Breast epithelium (tissue), 4 donors: ENCODE data around the gene GPER1. TPM values are rescaled to one million over a fixed set of nuclear protein-coding genes. Genes with fewer than 3 reads are reported as not detected.

Experiments used
- DNase-seq, 2 donors: peaks; one replicate each; pipeline ENCODE4 v3.0.0-alpha.2; 2019; ENCODE audit warnings: low spot score in 2 of 2
- H3K27ac ChIP-seq, 2 donors: fragments of 200-600 bp; sonication (generic) in 1 of 2; one replicate each; pipeline ENCODE4 v1.5.1; 2016 to 2019; ENCODE audit warnings: mild to moderate bottlenecking in 1 of 2
- H3K27me3 ChIP-seq, 2 donors: fragments of 200-600 bp; sonication (generic) in 1 of 2; one replicate each; pipeline versions ENCODE4 v1.5.1 to v1.6.0; 2017 to 2019; ENCODE audit warnings: control low read depth in 1 of 2, mild to moderate bottlenecking in 1 of 2
- H3K36me3 ChIP-seq: fragments of 200-600 bp; one replicate; pipeline ENCODE4 v1.5.1; 2019
- H3K4me1 ChIP-seq, 2 donors: fragments of 200-600 bp; sonication (generic); one replicate each; pipeline ENCODE4 v1.5.1; 2016 to 2019; ENCODE audit warnings: control low read depth in 1 of 2
- H3K4me3 ChIP-seq, 3 donors: fragments of 200-600 bp; sonication (generic); 1 replicate in 2 of 3; 2 replicates in 1 of 3; pipeline ENCODE4 v1.5.1; 2016 to 2019; ENCODE audit warnings: mild to moderate bottlenecking in 3 of 3, moderate library complexity in 2 of 3
- H3K9me3 ChIP-seq, 2 donors: fragments of 200-600 bp; sonication (generic) in 1 of 2; one replicate each; pipeline ENCODE4 v1.5.1; 2016 to 2019; ENCODE audit warnings: control low read depth in 1 of 2
- CTCF ChIP-seq, 3 donors: fragments of 450-650 bp; IDR thresholded peaks; one replicate each; pipeline ENCODE4 v1.5.1; 2016 to 2017; ENCODE audit warnings: antibody characterized with exemption in 3 of 3, mild to moderate bottlenecking in 3 of 3, moderate library complexity in 3 of 3
- POLR2A ChIP-seq: fragments of 450-650 bp; IDR thresholded peaks from one replicate; pipeline ENCODE4 v1.6.1; 2016; ENCODE audit warnings: antibody characterized with exemption, mild to moderate bottlenecking, moderate library complexity
- POLR2AphosphoS5 ChIP-seq, 3 donors: sonication (generic); formaldehyde crosslinking; IDR thresholded peaks; one replicate each; pipeline ENCODE4 v1.6.1; 2017; ENCODE audit warnings: antibody characterized with exemption in 3 of 3
- intact Hi-C: fragments of 100-400 bp; cut with DNase I; formaldehyde crosslinking; loops from one replicate; pipeline ENCODE4 v1.15.1; 2023; ENCODE audit warnings: low total_unique reads
- total RNA-seq, 3 donors: library from RNA; depleted of rRNA; stranded (reverse); fragments of >200 nt; gene quantifications; one replicate each; pipeline ENCODE4 v1.1.0, GENCODE V29; 2016

GPER1 gene
- total RNA-seq, 3 donors from 2014 or later = 2.6 to 3.3 (median 3.2) TPM

GRCh38 chr7:1110358-1110757 lies 22.4 kb downstream of the GPER1 start:
- Histone ChIP-seq H3K27ac (no peak overlapping the region), H3K4me3 (no peak overlapping the region), H3K27me3 (no peaks in the 10 kb centered on the region), H3K4me1 (no peaks in the 10 kb centered on the region), H3K9me3 (no peaks in the 10 kb centered on the region), H3K36me3 (no peaks in the 10 kb centered on the region)
- no peak for DNase-seq
- intact Hi-C loops = no loop called here
- no peak for TF ChIP-seq CTCF (IDR thresholded peaks at IDR 0.05)
- TF ChIP-seq POLR2AphosphoS5 (IDR thresholded peaks at IDR 0.05) = no peak
- no peak for TF ChIP-seq POLR2A

GRCh38 chr7:1111156-1111555 lies 23.2 kb downstream of the GPER1 start:
- no peaks in the 10 kb centered on the region for H3K4me1 ChIP-seq
- TF ChIP-seq POLR2AphosphoS5 (IDR thresholded peaks at IDR 0.05) (no peak), POLR2A (no peak), CTCF (IDR thresholded peaks at IDR 0.05) (no peak)
- no peak overlapping the region for H3K4me3 ChIP-seq
- no peak overlapping the region for H3K27ac ChIP-seq
- H3K27me3 ChIP-seq = no peaks in the 10 kb centered on the region
- no peaks in the 10 kb centered on the region for H3K36me3 ChIP-seq
- intact Hi-C loops = no loop called here
- no peaks in the 10 kb centered on the region for H3K9me3 ChIP-seq
- no peak for DNase-seq

GRCh38 chr7:1112109-1112508 lies 24.2 kb downstream of the GPER1 start:
- Histone ChIP-seq H3K4me1 (no peaks in the 10 kb centered on the region), H3K9me3 (no peaks in the 10 kb centered on the region), H3K27ac (no peak overlapping the region), H3K4me3 (no peak overlapping the region), H3K36me3 (no peaks in the 10 kb centered on the region), H3K27me3 (no peaks in the 10 kb centered on the region)
- intact Hi-C loops = no loop called here
- DNase-seq = peak in 1 of 2 donors; percentile 35
- no peak for TF ChIP-seq CTCF (IDR thresholded peaks at IDR 0.05)

GRCh38 chr7:1112625-1113547 lies 25.0 kb downstream of the GPER1 start:
- peak in 1 of 2 donors; percentile 33 for DNase-seq
- intact Hi-C loops = no loop called here
- no peak overlapping the region for H3K4me3 ChIP-seq
- no peaks in the 10 kb centered on the region for H3K4me1 ChIP-seq
- TF ChIP-seq POLR2AphosphoS5 (IDR thresholded peaks at IDR 0.05) = no peak
- TF ChIP-seq POLR2A = no peak
- TF ChIP-seq CTCF (IDR thresholded peaks at IDR 0.05) = no peak
- no peaks in the 10 kb centered on the region for H3K27me3 ChIP-seq
- no peaks in the 10 kb centered on the region for H3K36me3 ChIP-seq
- no peak overlapping the region for H3K27ac ChIP-seq
- H3K9me3 ChIP-seq = no peaks in the 10 kb centered on the region

- Histone ChIP-seq H3K4me3 (no peak overlapping the region), H3K9me3 (no peaks in the 10 kb centered on the region), H3K4me1 (no peaks in the 10 kb centered on the region), H3K27me3 (no peaks in the 10 kb centered on the region), H3K36me3 (no peaks in the 10 kb centered on the region), H3K27ac (no peak overlapping the region)
- TF ChIP-seq POLR2AphosphoS5 (IDR thresholded peaks at IDR 0.05) (no peak), POLR2A (no peak), CTCF (IDR thresholded peaks at IDR 0.05) (no peak)
- intact Hi-C loops = no loop called here
- DNase-seq = peak in 1 of 2 donors; percentile 43
Observed at GRCh38 chr7:1113548-1113885, 25.6 kb downstream of the GPER1 start.
